Fibroblast of the aortic adventitia (primary cell): ENCODE results near the gene CHD1. TPM values are rescaled to one million over a fixed set of nuclear protein-coding genes. Genes with fewer than 3 reads are reported as not detected.
A peak's percentile ranks its signal among the peaks of the same experiment; 100 is the strongest.

Experiments used
- DNase-seq: peaks from one replicate; pipeline ENCODE4 v3.0.0-alpha.2; 2010; ENCODE audit warnings: low read depth
- H3K4me3 ChIP-seq: 2 replicates; pipeline ENCODE4 v1.5.1; 2011; ENCODE audit warnings: low read depth, mild to moderate bottlenecking, control low read depth, low read length, moderate library complexity
- CTCF ChIP-seq: IDR thresholded peaks from 2 replicates; pipeline ENCODE4 v1.5.1; 2011; ENCODE audit warnings: mild to moderate bottlenecking, low read length, control low read depth, inconsistent platforms; ENCODE audit not compliant: insufficient read depth
- total RNA-seq: library from RNA; depleted of rRNA; stranded (reverse); fragments of >200 nt; gene quantifications from 2 replicates; pipeline ENCODE4 v1.2.3, GENCODE V29; 2012; ENCODE audit warnings: low replicate concordance

CHD1 gene
- total RNA-seq, 1 donor: 44.4 TPM

- TF ChIP-seq CTCF: no peak
- DNase-seq: peak; percentile 2
- no peak overlapping the region for H3K4me3 ChIP-seq
These were observed 56.1 kb downstream of the CHD1 start for GRCh38 chr5:98872674-98873073.

- no peak overlapping the region for H3K4me3 ChIP-seq
- TF ChIP-seq CTCF: no peak
- no peak for DNase-seq
These were observed 63.1 kb downstream of the CHD1 start for GRCh38 chr5:98865690-98866089.

- DNase-seq: no peak
- no peak for TF ChIP-seq CTCF
- no peak overlapping the region for H3K4me3 ChIP-seq
These were observed 81.8 kb downstream of the CHD1 start for GRCh38 chr5:98847054-98847453.

- DNase-seq: no peak
- TF ChIP-seq CTCF: no peak
- H3K4me3 ChIP-seq: no peak overlapping the region
These were observed 82.3 kb downstream of the CHD1 start for GRCh38 chr5:98846520-98846919.

- no peak overlapping the region for H3K4me3 ChIP-seq
- no peak for TF ChIP-seq CTCF
- no peak for DNase-seq
These were observed 82.9 kb downstream of the CHD1 start for GRCh38 chr5:98845878-98846277.

GRCh38 chr5:98844865-98845264 lies 83.9 kb downstream of the CHD1 start:
- no peak for TF ChIP-seq CTCF
- no peak for DNase-seq
- H3K4me3 ChIP-seq: no peak overlapping the region

- no peak for DNase-seq
- TF ChIP-seq CTCF: no peak
- no peak overlapping the region for H3K4me3 ChIP-seq
These were observed 85.3 kb downstream of the CHD1 start for GRCh38 chr5:98843481-98843880.
